Measurements from ENCODE around the gene KNTC1.

- TF ChIP-seq EP300 (IDR thresholded peaks at IDR 0.05) (no peak), CTCF (IDR thresholded peaks at IDR 0.05) (no peak), POLR2A (IDR thresholded peaks at IDR 0.05) (no peak)
These were observed 88.7 kb downstream of the KNTC1 start for GRCh38 chr12:122615780-122616179.

Measured in stomach (tissue), 4 donors.